ENCODE results near the gene ARHGEF16. TPM values are rescaled to one million over a fixed set of nuclear protein-coding genes. Genes with fewer than 3 reads are reported as not detected.

The ARHGEF16 gene
- total RNA-seq, 1 experiment from 2014 or later, result 0.13 TPM

GRCh38 chr1:3479511-3480368, 25.3 kb downstream of the ARHGEF16 start:
- Histone ChIP-seq H3K36me3 (no peaks in the 10 kb centered on the region; the same call in 1 of the 2 replicates), H3K27me3 (no peaks in the 10 kb centered on the region), H3K9me3 (no peaks in the 10 kb centered on the region), H3K4me3 (no peak overlapping the region)
- no peak for DNase-seq

- Histone ChIP-seq H3K9me3 (no peaks in the 10 kb centered on the region), H3K4me3 (no peak overlapping the region), H3K36me3 (no peaks in the 10 kb centered on the region; the same call in 1 of the 2 replicates), H3K27me3 (no peaks in the 10 kb centered on the region)
- no peak for DNase-seq
These were observed 25.9 kb downstream of the ARHGEF16 start for GRCh38 chr1:3480369-3480719.

GRCh38 chr1:3481046-3481445, 26.6 kb downstream of the ARHGEF16 start:
- Histone ChIP-seq H3K36me3 (no peaks in the 10 kb centered on the region; the same call in 1 of the 2 replicates), H3K4me3 (no peak overlapping the region), H3K9me3 (no peaks in the 10 kb centered on the region), H3K27me3 (no peaks in the 10 kb centered on the region)
- DNase-seq, result no peak

- no peaks in the 10 kb centered on the region for H3K27me3 ChIP-seq
- H3K4me3 ChIP-seq, result no peak overlapping the region
- no peaks in the 10 kb centered on the region; the same call in 1 of the 2 replicates for H3K36me3 ChIP-seq
- no peaks in the 10 kb centered on the region for H3K9me3 ChIP-seq
- DNase-seq, result no peak
These were observed 27.4 kb downstream of the ARHGEF16 start for GRCh38 chr1:3481836-3482375.

- Histone ChIP-seq H3K4me3 (no peak overlapping the region), H3K27me3 (no peaks in the 10 kb centered on the region), H3K36me3 (no peaks in the 10 kb centered on the region; the same call in none of the 2 replicates), H3K9me3 (no peaks in the 10 kb centered on the region)
- DNase-seq, result peak; percentile 69
These were observed 27.9 kb downstream of the ARHGEF16 start for GRCh38 chr1:3482378-3482849.

- Histone ChIP-seq H3K4me3 (no peak overlapping the region), H3K36me3 (peaks cover 7% of the 10 kb centered on the region), H3K9me3 (peaks cover 3% of the 10 kb centered on the region; the same call in 1 of the 2 replicates), H3K27me3 (no peaks in the 10 kb centered on the region)
- no peak for DNase-seq
These were observed 28.9 kb downstream of the ARHGEF16 start for GRCh38 chr1:3483380-3483779.

GRCh38 chr1:3483801-3484444, 29.5 kb downstream of the ARHGEF16 start:
- no peak for DNase-seq
- Histone ChIP-seq H3K27me3 (no peaks in the 10 kb centered on the region), H3K36me3 (peaks cover 12% of the 10 kb centered on the region), H3K4me3 (no peak overlapping the region), H3K9me3 (peaks cover 4% of the 10 kb centered on the region; the same call in 1 of the 2 replicates)

GRCh38 chr1:3485016-3485415, 30.6 kb downstream of the ARHGEF16 start:
- peaks cover 6% of the 10 kb centered on the region; the same call in 1 of the 2 replicates for H3K9me3 ChIP-seq
- DNase-seq, result no peak
- H3K4me3 ChIP-seq, result no peak overlapping the region
- peaks cover 23% of the 10 kb centered on the region for H3K36me3 ChIP-seq
- no peaks in the 10 kb centered on the region for H3K27me3 ChIP-seq

- Histone ChIP-seq H3K36me3 (peaks cover 48% of the 10 kb centered on the region), H3K4me3 (no peak overlapping the region), H3K9me3 (peaks cover 6% of the 10 kb centered on the region; the same call in 1 of the 2 replicates), H3K27me3 (no peaks in the 10 kb centered on the region)
- no peak for DNase-seq
These were observed 34.0 kb downstream of the ARHGEF16 start for GRCh38 chr1:3488432-3488831.

- H3K9me3 ChIP-seq, result peaks cover 6% of the 10 kb centered on the region; the same call in 1 of the 2 replicates
- H3K4me3 ChIP-seq, result no peak overlapping the region
- H3K36me3 ChIP-seq, result peaks cover 65% of the 10 kb centered on the region
- DNase-seq, result no peak
- no peaks in the 10 kb centered on the region for H3K27me3 ChIP-seq
These were observed 35.7 kb downstream of the ARHGEF16 start for GRCh38 chr1:3490046-3490745.

- H3K27me3 ChIP-seq, result no peaks in the 10 kb centered on the region
- peaks cover 6% of the 10 kb centered on the region; the same call in 1 of the 2 replicates for H3K9me3 ChIP-seq
- peaks cover 77% of the 10 kb centered on the region for H3K36me3 ChIP-seq
- peak; percentile 70 for DNase-seq
- H3K4me3 ChIP-seq, result no peak overlapping the region
These were observed 37.1 kb downstream of the ARHGEF16 start for GRCh38 chr1:3491291-3492246.

GRCh38 chr1:3492545-3493246, 38.2 kb downstream of the ARHGEF16 start:
- H3K27me3 ChIP-seq, result no peaks in the 10 kb centered on the region
- no peak overlapping the region for H3K4me3 ChIP-seq
- no peak for DNase-seq
- H3K36me3 ChIP-seq, result peaks cover 88% of the 10 kb centered on the region
- peaks cover 6% of the 10 kb centered on the region; the same call in 1 of the 2 replicates for H3K9me3 ChIP-seq

GRCh38 chr1:3494321-3495308, 40.1 kb downstream of the ARHGEF16 start:
- no peaks in the 10 kb centered on the region; the same call in 1 of the 2 replicates for H3K27me3 ChIP-seq
- no peak overlapping the region for H3K4me3 ChIP-seq
- H3K36me3 ChIP-seq, result peaks cover 86% of the 10 kb centered on the region
- H3K9me3 ChIP-seq, result no peaks in the 10 kb centered on the region
- peak; percentile 38 for DNase-seq

Data from MG63 (cell line).